ENCODE results near the gene SLC37A1. TPM values are rescaled to one million over a fixed set of nuclear protein-coding genes. Genes with fewer than 3 reads are reported as not detected.

SLC37A1 gene
- total and polyA plus RNA-seq, 9 of the 15 experiments (the other 6 are each of a cell fraction or from before 2014, with no cell fraction given): 0.06 to 3.4 (median 0.40) TPM

GRCh38 chr21:42534421-42535378 is 21.0 kb downstream of the SLC37A1 start:
- no peak for ATAC-seq
- no peak for DNase-seq (ENCODE audit: extremely low read depth in 1 of 4, low spot score in 3 of 4)
- Histone ChIP-seq H3K4me1 (replicated peaks in 1 of 2; ENCODE audit: control insufficient read depth in 2 of 2, insufficient read depth in 2 of 2, low read length in 2 of 2) (peaks cover 3 to 8% of the 10 kb centered on the region in 2 experiments; a peak in 4 of 5 replicates), H3K9me1 (ENCODE audit: control insufficient read depth, insufficient read depth, low read length) (no peaks in the 10 kb centered on the region), H3K27me3 (ENCODE audit: control insufficient read depth in 2 of 2, insufficient read depth in 2 of 2, low read length in 2 of 2) (peaks cover 64 to 88% of the 10 kb centered on the region in 2 experiments), H3K4me2 (ENCODE audit: insufficient read depth, low read length) (no peak overlapping the region), H3K36me3 (ENCODE audit: control insufficient read depth, insufficient read depth, low read length) (no peaks in the 10 kb centered on the region), H3K9ac (ENCODE audit: insufficient read depth in 1 of 2, low read depth in 2 of 2, low read length in 2 of 2) (peak overlapping the region in 1 of 2 experiments; percentile 6; a peak in 1 of 4 replicates), H3K27ac (ENCODE audit: extremely low read depth, low read depth, low read length) (no peak overlapping the region), H3K9me3 (replicated peaks; ENCODE audit: control insufficient read depth, insufficient read depth, low read depth, low read length) (no peaks in the 10 kb centered on the region), H4K20me1 (replicated peaks; ENCODE audit: control insufficient read depth, insufficient read depth, low read length) (peaks cover 12% of the 10 kb centered on the region), H3K4me3 (no peak overlapping the region), H2AFZ (ENCODE audit: low read depth, low read length) (no peak overlapping the region), H3K79me2 (ENCODE audit: control insufficient read depth, insufficient read depth, low read length) (no peaks in the 10 kb centered on the region)
- in situ Hi-C loops (cut with MboI): no loop called here
- WGBS (ENCODE audit: insufficient coverage, low coverage, missing lambda C conversion rate): 7% methylated on average over 28 of the region's 28 CpGs
- no TSS peak for BruUV-seq (replicated peaks)
- TF ChIP-seq SPI1 (IDR thresholded peaks at IDR 0.05; ENCODE audit: borderline replicate concordance, low read depth, low read length): peak; percentile 28; the same call in 1 of the 2 replicates
- no peak for TF ChIP-seq NFATC3 (IDR thresholded peaks at IDR 0.05)
- peak; percentile 38; the same call in 1 of the 2 replicates for TF ChIP-seq BHLHE40 (IDR thresholded peaks at IDR 0.05; ENCODE audit: low read length)
- TF ChIP-seq ARID3B (CRISPR knock-in tag; IDR thresholded peaks at IDR 0.05; ENCODE audit: borderline replicate concordance): no peak
- ChIA-PET POLR2A (interaction anchor here (0.5 to 3.5 kb wide), 3 partner anchors 8 to 80 kb away, joined by 3 to 14 read pairs (median 11); no protein-coding TSS in a partner anchor), CTCF (ENCODE audit: low intra/inter-chr PET ratio) (no interaction called here)
- no peak for FAIRE-seq
- intact Hi-C loops (cut with micrococcal nuclease): loop anchor here (5.0 to 10.0 kb wide), 4 partner anchors 67 to 380 kb away; partner anchors contain the start of gene TFF1

Measured in K562 (cell line).